D341Med (cell line): ENCODE measurements around the gene WIPF3.
A peak's percentile ranks its signal among the peaks of the same experiment; 100 is the strongest.
"Not testable (repeated sequence)": the region's sequence is repeated elsewhere in the genome, so short reads cannot be mapped to it uniquely, and the experiment has no call there.

Experiments
- DNase-seq: peaks from one replicate; pipeline ENCODE4 v3.0.0; 2012; ENCODE audit warnings: low spot score

The WIPF3 gene

GRCh38 chr7:29881724-29882123, 75.4 kb downstream of the WIPF3 start:
- no peak for DNase-seq

GRCh38 chr7:29882481-29882880, 76.2 kb downstream of the WIPF3 start:
- no peak for DNase-seq

DNA sequence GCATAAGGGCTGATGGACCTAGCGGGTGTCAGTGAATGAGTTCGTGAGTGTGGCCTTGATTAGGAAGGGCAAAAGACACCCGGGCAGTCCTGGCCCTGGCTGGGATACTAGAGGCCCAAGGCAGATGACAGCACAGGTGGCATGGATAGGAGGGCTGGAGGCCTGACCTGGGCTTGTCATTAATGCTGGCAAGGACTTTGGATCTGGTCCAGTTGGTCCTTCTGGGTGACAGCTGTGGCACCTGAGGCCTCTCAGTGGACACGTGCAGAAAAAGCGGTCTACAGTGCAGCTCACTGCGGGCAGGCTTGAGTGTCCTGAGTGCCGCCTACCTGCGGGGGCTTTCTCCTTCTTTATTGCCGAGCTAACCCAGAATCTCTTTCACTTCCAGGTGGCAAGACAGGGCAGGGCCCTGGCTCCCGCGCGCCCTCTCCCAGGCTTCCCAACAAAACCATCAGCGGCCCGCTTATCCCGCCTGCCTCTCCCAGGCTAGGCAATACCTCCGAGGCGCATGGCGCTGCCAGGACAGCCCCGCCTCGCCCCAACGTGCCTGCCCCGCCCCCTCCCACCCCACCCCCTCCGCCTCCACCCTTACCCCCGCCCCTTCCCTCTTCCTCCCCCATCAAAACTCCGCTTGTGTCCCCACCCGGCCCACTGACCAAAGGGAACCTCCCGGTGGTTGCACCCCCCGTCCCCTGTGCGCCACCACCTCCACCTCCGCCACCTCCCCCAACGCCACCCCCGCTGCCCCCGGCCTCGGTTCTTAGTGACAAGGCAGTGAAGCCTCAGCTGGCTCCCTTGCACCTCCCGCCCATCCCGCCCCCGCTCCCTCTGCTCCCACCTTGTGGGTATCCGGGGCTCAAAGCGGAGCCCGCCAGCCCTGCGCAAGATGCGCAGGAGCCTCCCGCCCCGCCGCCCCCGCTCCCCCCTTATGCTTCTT, 77.4 kb downstream of the WIPF3 start:
- DNase-seq, result no peak

- no peak for DNase-seq
Measured at GRCh38 chr7:29884399-29885272, 78.3 kb downstream of the WIPF3 start.

DNA sequence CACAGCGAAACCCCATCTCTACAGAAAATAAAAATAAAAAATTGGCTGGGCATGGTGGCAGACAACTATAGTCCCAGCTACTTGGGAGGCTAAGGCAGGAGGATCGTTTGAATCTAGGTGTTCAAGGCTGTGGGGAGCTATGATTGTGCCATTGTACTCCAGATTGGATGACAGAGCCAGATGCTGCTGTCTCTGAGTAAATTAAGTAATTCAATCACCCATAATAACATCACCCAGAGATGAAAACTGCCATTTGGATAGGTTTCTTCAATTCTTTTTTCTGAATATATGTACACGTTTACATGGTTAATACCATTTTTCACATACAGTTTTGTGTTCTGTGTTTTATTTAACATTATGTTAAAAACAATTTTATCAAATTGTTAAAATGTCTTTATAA, 79.3 kb downstream of the WIPF3 start:
- DNase-seq, result no peak

- no peak for DNase-seq
Measured at GRCh38 chr7:29886827-29887226, 80.5 kb downstream of the WIPF3 start.

GRCh38 chr7:29888006-29888405, 81.7 kb downstream of the WIPF3 start:
- DNase-seq, result no peak

DNA sequence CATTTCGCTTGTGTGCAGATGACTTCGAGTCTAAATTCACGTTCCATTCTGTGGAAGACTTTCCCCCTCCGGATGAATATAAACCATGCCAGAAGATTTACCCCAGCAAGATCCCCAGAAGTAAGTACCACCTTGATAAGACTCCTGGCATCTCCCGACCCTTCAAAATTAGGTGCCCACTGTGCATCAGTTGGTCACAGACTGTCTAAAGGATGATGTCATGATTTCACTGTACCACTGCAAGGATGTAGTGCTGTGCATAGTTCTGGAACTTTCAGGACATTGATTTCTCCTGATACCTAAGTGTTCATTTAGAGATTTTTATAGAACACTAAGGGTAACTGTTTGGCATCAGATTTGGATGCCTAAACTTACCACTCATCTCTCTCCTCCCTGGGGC, 83.0 kb downstream of the WIPF3 start:
- DNase-seq, result no peak

DNA sequence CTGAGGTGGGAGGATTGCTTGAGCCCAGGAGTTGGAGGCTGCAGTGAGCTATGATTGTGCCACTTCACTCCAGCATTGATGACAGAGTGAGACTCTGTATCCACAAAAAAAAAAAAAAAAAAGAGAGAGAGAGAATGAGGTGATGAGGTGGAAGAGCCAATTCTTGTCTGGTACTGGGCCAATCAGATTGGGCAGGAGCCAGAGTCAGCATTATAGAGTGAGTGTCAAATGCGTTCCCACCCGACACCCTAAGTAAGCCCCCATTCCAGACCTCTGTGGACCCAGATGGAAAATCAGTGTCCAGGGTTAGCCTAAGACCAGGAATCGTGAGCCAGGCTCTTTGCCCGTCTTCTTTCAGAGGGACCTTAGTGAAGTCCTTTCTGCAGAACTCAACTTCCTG, 83.9 kb downstream of the WIPF3 start:
- DNase-seq, result no peak

DNA sequence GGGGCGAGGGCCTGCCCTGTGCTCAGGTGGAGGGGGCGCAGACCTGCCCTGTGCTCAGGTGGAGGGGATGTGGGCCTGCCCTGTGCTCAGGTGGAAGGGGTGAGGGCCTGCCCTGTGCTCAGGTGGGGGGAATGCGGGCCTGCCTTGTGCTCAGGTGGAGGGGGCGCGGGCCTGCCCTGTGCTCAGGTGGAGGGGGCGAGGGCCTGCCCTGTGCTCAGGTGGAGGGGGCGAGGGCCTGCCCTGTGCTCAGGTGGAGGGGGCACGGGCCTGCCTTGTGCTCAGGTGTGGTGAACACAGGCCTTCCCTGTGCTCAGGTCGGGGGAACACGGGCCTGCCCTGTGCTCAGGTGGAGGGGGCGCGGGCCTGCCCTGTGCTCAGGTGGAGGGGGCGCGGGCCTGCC, 84.5 kb downstream of the WIPF3 start:
- not testable (repeated sequence) for DNase-seq

DNA sequence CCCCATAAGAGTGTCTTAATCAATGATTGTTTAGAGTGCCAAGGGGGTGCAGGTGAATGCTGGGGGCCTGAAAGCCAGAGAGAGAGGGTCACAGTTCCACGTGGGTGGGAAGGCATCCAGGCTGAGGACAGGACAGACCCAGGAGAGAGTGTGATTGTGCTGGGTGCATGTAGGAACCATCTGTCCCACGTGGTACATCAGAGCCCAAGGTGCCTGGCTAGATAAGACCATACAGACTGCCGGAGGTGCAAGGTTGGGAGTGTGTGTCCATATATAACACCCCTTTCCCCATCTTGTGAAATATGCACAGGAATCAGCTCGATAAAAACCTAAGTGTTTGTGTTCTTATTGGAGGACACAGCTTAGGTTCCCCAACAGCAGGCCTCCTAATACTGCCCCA, 85.5 kb downstream of the WIPF3 start:
- peak; percentile 4 for DNase-seq

DNA sequence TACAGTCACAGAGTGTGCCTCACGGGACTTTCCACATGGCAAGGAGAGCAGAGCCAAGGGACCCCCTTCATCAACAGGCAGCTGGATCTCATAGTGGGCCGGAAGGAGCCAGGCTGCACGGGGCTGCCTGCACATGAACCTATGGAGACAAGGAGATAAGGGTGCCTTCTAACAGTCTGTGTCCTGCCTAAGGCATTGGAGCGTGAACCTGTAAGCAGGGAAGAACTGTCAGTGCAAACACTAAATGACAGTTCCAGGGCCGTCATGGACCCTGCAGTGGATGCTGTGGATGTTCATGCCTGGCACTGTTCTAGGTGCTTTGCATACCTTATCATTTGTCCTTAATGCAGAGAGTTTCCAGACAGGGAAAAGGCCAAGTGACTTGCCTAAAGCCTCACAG, 85.9 kb downstream of the WIPF3 start:
- DNase-seq, result no peak

DNA sequence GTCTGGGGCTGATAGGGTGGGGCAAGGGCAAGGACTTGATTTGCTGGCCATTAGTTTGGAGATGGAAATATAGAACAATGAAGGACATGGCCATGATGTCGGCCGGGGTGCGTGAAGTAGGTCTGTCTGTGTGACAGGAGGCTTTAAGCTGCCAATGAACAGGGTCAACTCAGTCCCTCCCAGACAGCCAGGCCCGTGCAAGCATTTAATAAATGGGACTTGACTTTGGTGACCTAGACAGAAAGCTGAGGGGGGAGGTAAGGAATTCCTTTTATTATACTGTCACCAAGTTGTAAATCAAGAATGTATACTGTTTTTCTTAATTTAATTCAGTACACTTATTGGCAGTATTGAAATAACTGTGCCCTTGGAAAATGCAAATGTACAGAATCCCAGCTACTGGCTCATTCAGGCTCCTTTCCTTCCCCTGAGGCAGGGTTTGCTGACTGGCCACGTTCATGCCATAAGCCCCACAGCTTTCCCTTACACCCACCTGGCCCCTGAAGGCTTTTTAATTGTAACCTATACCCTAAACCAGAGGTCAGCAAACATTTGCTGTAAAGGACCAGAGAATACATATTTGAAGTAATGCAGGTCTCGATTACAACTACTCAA, 87.2 kb downstream of the WIPF3 start:
- no peak for DNase-seq

DNA sequence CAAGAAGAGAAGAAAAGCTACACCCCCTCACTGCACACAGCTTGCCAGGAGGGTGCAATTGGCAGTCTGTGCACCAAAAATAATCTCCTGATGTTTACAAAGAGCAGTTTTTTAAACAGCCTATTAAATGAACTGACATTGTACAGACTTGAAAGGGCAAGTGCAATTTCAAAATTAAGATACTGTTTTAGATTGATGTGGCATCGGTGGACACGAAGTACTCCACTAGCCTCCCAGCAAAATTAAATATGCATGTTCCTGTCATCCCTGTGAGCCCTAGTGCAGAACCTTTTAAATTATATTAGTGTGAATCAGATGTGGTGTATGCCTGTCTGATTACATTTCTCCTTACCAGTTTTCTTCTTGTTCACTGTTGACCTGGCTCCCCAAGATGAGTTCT, 87.9 kb downstream of the WIPF3 start:
- no peak for DNase-seq

GRCh38 chr7:29895559-29895958, 89.3 kb downstream of the WIPF3 start:
- DNase-seq, result no peak

- no peak for DNase-seq
Measured at GRCh38 chr7:29896685-29897411, 90.5 kb downstream of the WIPF3 start.

DNA sequence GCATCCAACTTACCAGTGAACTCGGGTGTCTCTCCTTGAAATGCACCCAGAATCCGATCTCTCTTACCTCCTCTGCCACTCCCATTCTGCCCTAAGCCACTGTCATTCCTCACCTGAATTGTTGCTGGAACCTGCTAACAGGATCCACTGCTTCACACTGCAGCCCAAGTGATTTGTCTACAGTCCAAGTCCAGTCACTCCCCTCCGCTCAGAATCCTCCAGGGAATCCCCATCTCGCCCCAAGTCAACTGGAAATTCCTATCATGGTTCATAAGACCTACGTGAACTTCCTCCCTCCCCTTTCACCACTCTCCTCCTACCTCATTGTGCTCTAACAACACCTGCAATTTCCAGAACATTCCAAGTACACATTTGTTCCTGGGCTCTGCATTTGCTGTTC, 92.0 kb downstream of the WIPF3 start:
- no peak for DNase-seq

DNA sequence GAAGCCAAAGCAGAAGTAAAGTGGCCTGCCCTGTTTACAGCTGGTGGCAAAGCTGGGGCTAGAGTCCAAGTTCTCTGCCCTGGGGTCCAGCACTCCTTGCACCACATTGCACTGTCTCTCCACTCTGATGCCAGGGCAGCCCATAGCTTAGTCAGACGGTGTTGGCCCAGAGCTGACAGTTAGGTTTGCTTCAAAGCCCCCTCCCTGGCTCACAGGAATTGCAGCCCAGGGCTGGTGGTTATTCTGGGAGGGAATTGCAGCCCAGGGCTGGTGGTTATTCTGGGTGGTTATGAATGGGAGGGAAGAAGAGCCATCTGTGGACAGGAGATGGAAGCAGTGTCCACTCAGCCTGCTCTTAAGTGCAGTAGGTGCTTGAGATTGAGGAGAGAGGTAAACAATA, 94.4 kb downstream of the WIPF3 start:
- no peak for DNase-seq

GRCh38 chr7:29906200-29907022, 100.1 kb downstream of the WIPF3 start:
- no peak for DNase-seq

DNA sequence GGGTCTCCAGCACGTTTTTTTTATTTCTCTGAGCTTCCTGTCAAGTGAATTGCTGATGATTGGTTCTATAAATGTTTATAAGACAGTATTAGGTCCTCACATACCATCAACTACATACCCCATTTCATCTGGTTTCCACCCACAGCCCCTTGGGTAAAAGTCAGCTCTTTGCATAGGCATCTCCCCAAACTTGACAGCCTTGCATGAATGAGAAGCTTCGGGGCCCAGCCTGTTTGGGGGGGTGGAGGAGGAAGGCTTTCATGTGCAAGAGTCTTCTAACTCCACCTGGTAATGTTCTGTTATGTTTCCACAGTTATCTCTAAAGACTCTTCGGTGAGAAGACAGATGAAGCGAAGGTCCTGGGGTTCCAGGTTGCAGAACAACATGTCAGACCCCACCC, 107.9 kb downstream of the WIPF3 start:
- DNase-seq, result no peak
